GM19395 (cell line): ENCODE data around the gene KIAA0825.
"Not testable (repeated sequence)": the region's sequence is repeated elsewhere in the genome, so short reads cannot be mapped to it uniquely, and the experiment has no call there.

Experiments
- ATAC-seq: cut with Tn5 transposase; IDR thresholded peaks from one replicate; pipeline ENCODE4 v1.9.1; 2021; ENCODE audit warnings: mild to moderate bottlenecking, moderate library complexity; ENCODE audit not compliant: unreplicated experiment

Gene KIAA0825

DNA sequence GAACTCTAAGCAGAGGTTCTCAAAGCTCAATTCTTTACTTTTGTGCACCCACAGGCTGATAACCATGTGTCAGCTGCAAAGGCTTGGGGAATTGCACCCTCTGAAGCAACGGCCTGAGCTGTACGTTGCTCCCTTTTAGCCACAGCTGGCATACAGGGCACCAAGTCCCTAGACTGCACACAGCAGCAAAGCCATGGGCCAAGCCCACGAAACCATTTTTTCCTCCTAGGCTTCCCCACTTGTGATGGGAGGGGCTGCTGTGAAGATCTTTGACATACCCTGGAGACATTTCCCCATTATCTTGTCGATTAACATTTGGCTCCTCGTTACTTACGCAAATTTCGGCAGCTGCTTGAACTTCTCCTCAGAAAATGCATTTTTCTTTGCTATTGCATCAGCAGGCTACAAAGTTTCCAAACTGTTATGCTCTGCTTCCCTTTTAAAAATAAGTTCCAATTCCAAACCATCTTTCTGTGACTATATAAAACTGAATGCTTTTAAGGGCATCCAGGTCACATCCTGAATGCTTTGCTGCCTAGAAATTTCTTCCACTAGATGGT lies 23.0 kb downstream of the KIAA0825 start:
- ATAC-seq = no peak

DNA sequence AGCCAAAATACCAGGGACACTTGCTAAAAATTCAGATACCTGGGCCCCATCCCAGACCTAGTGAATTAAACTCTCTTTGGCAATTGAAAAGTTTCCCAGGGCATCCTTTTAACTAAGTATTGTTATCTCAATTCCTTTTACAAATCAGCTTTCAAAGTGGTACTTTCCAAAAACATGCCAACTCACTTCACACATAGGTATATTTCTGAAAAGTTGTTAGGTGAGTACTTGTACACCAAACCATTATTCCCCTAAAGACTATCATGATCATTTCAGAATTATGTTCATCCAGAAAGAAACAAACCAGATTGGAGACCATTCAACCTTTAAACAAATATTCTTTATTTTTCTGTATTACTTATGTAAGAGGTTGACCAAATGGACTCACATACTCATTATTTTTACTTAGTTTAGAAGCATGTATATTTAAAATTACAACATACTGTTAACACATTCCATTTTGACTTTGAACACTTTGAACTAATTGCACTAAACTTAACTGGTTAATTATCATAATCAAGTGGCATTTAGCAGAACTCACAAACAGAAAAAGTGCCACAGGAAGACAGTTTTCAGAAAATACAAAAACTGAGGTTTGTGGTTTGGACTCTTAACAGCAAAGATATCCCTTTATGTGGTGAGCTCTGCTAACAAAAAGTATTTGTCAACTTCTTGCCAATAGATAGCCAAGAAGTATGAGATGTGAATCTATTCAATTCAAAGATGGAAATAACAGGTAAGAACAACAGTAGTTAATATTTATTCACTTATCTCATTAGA lies 40.7 kb downstream of the KIAA0825 start:
- peak; percentile 82 for ATAC-seq

GRCh38 chr5:94575196-94575595 lies 43.2 kb downstream of the KIAA0825 start:
- no peak for ATAC-seq

DNA sequence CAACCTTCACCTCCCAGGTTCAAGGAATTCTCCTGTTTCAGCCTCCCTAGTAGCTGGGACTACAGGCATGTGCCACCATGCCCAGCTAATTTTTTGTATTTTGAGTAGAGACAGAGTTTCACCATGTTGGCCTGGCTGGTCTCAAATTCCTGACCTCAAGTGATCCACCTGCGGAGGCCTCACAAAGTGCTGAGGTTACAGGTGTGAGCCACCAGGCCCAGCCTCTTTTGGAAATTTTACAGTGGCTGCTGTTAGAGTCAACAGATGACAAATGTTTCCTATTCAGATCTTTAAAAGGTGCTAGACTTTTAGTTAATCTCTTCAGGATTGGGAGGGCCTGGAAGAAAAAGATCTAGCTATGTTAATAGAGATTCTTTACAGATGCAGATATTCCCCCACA lies 45.1 kb downstream of the KIAA0825 start:
- not testable (repeated sequence) for ATAC-seq

DNA sequence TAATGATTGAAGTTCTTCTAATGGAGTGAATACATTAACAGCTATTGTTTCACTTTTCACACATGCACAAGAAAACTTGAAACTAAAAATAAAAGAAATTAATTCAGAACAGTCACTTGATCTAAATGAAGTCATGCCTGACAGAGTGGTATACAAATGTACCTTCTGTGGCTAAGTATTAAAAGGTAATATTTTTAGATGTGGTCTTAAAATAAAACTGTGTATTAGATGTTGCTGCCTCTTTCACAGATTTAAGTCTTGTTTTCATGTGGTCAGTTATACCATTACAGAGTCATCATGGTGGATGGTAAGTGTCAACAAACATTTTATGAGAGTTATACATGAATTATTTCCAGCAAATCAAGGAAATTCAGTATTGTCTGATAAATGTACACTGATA lies 47.0 kb downstream of the KIAA0825 start:
- ATAC-seq = no peak

GRCh38 chr5:94564812-94565211 lies 53.6 kb downstream of the KIAA0825 start:
- no peak for ATAC-seq

DNA sequence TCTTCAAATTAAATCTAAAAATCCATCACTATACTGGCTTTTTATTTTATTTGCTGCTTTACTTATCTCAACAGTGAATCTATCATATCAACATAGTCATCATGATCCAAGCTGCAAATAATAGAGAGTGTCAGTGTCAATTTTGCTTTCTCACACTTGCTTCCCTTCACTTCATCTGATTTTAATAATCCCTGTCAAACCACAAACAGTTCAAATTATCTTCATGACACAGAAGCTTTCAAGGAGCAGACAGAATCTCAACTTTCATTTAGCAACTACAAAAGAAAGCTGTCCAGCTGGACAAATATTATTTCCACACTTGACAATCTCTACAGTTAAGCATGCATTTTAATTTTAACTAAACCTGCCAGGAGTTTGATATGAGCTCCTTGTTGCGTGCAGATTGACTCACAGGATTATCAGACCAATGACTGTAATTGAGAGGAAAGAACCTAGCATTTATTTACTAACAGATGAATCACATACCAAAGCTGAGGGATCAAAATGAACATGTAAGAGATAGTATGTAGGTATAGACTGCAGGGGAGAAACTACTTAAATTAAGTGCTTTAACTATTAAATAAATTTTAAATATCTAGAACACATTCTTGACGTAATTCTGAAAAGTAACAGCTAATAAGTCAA lies 56.0 kb downstream of the KIAA0825 start:
- ATAC-seq = no peak

GRCh38 chr5:94558028-94558427 lies 60.4 kb downstream of the KIAA0825 start:
- no peak for ATAC-seq

- ATAC-seq = no peak
Observed at GRCh38 chr5:94551858-94552257, 66.5 kb downstream of the KIAA0825 start.

DNA sequence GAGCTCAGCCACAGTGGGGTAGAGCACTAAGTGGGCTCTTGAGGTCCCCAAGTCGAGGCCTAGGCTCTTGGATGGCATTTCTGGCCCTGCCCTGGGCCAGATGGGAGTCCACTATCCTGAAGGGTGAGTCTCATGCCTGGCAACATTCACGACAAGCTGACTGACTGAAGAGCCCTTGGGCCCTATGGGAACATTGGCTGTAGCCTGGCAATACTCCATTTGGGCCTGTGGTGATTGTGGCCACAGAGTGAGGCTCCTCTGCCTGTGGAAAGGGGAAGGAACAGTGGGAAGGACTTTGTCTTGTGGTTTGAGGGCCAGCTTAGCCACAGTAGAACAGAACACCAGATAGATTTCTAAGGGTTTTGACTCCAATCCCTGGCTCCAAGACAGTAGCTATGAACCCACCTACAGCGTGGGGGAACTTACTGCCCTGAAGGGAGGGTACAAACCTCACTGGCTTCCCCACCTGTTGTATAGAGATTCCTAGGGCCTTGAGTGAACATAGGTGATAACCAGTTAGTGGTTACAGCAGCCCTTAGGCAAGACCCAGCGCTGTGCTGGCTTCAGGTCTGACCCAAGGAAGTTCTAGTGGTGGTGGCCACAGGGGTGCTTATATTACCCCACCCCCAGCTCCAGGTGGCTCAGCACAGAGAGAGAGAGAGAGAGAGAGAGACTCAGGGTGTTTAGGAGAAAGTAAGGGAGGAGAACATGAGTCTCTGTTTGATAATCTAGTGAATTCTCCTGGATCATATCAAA lies 72.4 kb downstream of the KIAA0825 start:
- ATAC-seq = no peak

DNA sequence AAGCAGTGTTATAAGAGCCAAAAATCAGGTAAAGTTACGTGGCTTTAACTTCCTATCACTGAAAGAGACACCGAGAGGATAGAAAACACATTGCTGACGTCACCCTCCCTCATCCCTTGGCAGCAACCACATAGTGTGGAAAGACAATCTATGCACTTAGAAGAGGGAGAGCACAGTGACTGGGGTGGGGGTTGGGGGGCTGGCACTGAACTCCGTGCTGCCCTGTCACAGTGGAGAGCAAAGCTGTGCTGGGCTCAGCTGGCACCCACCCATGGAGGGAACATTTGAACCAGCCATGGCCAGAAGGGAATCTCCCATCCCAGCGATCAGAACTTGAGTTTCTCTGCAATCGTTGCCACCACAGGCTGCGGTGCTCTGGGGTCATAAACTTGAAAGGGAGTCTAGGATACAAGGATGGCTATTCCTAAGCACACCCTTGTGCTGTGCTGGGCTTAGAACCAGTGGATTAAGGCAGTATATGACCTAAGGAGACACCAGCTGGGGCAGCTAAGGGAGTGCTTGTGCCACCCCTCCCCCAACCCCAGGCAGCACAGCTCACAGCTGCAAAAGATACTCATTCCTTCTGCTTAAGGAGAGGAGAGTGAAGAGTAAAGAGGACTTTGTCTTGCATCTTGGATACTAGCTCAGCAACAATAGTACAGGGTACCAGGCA lies 73.4 kb downstream of the KIAA0825 start:
- no peak for ATAC-seq

GRCh38 chr5:94544031-94544650 lies 74.3 kb downstream of the KIAA0825 start:
- peak; percentile 52 for ATAC-seq

DNA sequence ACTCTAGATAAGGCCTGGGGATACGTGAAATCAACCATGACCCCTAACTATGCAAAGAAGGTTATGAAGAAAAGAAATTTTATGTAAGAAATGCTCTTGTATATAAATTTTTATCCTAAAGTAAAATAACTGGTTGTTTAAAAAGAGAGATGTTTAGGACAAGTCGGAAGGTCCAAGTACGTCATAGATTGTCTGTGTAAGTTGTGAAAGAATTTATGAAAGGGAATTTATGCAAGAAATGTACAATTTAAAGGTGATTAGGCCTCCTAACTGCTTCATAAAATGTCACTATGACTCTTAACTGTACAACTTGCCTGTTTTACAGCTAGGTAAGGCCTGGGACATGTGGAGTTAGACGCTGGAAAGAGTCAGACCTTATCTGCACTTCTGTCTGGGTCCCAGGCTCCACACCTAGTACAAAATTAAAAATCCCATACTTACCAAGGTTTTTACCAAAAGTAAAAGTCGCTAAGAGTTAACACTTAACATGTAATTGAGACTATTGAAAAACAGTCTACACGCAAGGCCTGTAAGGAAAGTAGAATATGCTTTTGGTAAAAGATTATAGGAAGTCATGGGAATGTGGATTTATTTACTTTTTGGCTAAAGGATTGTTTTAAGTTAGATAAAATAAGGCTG lies 77.4 kb downstream of the KIAA0825 start:
- no peak for ATAC-seq

GRCh38 chr5:94538260-94538659 lies 80.1 kb downstream of the KIAA0825 start:
- no peak for ATAC-seq

DNA sequence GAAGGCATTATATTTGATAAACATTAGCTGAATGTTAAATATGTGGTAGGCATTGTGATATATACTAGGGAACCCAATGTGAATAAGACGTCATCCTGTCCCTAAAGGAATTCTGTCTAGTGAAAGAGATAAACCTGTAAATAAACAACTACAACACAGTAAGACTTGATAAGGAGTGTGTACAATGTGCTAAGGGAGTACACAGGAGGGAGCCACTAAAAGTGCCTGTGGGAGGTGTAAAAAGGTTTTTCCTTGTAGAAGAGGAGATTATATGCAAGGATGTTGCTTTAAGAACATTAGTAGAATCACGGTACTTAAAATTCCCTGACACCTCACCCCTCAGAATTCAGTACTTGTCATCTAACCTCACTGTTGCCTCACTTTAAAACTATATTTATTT lies 91.7 kb downstream of the KIAA0825 start:
- ATAC-seq = no peak

DNA sequence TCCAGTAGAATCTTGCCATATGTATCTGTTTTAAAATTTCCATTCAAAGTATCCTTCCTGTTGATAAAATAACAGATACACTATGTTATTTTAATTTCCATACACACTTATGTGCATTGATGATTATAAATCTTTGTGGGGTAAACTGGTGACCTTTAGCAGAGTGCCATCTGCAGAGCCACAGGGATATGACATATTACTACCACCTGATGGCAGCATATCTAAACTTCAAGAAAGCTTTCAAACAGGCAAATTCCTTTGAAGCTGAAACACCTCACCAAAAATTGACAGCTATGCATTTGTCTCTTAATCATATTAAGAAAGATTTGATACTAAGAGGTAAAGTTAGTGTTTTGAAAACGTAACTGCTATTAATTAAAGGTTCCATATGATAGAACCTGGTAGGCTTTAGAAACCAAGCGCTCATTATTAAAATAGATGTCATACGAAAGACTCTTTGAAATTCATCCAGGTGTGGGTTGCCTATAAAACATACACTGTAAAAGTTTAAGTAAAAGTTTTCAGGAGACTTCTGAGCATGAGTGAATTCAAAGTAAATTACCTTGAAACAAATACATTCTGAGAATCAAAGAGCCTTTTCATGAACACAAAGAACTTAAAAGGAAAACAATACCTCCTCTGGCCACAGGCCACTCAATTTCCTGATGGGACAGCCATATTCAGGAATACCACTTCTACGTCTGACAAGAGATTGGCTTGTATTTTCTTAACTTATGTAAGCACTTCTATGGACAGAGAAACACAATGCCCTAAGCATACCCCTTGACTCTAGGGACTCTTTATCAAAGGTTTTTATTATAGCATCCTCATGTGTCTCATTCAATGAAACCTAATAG lies 93.3 kb downstream of the KIAA0825 start:
- ATAC-seq = peak; percentile 91

GRCh38 chr5:94523018-94523417 lies 95.4 kb downstream of the KIAA0825 start:
- no peak for ATAC-seq

DNA sequence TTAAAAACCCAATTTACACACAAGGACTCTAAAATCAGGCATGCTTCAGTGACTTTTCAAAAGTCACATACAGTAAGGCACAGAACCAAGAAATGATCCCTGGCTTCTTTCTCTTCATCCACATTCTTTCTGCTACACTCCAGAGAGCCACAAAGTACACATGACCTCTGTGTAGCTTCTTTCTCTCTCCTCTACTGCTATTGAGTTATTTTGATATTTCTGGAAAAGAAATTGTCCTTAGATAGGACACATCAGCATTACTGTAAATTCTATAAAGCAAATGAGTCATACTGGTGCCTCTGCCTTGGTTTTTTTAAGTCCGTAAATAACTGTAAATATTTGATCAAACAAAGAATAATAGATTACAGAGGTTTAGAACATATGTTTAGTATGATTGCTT lies 96.3 kb downstream of the KIAA0825 start:
- ATAC-seq = no peak
